ENCODE data around the gene PAK6. TPM values are rescaled to one million over a fixed set of nuclear protein-coding genes. Genes with fewer than 3 reads are reported as not detected.

The PAK6 gene
- total RNA-seq, 1 experiment from 2014 or later, result 0.84 TPM

DNA sequence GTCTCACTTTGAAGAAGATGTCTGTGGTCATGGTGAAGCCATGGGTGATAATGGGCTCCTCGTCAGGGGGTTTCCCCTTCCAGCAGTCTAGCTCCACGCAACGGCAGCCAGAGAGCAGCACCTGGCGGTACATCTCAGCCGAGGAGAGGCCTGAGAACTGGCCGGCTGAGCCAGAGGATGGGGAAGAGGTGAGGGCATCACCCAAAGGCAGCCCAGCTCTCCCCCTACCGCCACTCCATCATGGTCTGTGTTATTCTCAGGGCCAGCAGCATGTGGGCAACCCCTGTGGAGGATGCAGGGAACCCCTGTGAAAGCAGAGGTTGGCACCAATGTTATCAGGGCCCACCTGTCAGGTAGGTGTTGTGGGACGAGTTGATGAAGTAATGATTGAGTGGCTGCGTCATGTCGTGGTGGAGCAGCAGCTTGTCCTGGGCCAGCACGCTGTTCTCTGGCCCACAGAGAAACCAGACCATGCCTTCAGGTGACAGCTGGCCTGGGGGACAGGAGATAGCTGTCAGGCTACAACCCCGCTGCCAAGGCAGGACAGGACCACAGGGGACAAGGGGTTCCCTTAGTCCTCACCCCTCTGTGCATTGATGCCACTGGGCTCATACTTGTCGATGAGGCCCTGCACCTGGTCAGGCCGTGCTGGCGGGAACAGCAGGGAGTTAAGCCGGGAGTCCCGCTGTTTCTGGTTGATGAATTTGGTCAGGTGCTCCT, 59.5 kb downstream of the PAK6 start:
- TF ChIP-seq EZH2 (IDR thresholded peaks at IDR 0.05; ENCODE audit: borderline replicate concordance, low read depth, low read length, poor library complexity, severe bottlenecking), result no peak
- TF ChIP-seq, protein P1, sequence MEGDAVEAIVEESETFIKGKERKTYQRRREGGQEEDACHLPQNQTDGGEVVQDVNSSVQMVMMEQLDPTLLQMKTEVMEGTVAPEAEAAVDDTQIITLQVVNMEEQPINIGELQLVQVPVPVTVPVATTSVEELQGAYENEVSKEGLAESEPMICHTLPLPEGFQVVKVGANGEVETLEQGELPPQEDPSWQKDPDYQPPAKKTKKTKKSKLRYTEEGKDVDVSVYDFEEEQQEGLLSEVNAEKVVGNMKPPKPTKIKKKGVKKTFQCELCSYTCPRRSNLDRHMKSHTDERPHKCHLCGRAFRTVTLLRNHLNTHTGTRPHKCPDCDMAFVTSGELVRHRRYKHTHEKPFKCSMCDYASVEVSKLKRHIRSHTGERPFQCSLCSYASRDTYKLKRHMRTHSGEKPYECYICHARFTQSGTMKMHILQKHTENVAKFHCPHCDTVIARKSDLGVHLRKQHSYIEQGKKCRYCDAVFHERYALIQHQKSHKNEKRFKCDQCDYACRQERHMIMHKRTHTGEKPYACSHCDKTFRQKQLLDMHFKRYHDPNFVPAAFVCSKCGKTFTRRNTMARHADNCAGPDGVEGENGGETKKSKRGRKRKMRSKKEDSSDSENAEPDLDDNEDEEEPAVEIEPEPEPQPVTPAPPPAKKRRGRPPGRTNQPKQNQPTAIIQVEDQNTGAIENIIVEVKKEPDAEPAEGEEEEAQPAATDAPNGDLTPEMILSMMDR (conservative IDR thresholded peaks at IDR 0.05; ENCODE audit: low read depth, low read length), result no peak
- Histone ChIP-seq H3K27ac (ENCODE audit: low read depth, low read length, poor library complexity, severe bottlenecking) (no peak overlapping the region), H3K27me3 (replicated peaks; ENCODE audit: insufficient read depth, low read depth, low read length, poor library complexity) (no peaks in the 10 kb centered on the region), H3K4me1 (ENCODE audit: insufficient read depth, low read length, poor library complexity, severe bottlenecking) (no peaks in the 10 kb centered on the region), H3K36me3 (ENCODE audit: insufficient read depth, low read length, poor library complexity, severe bottlenecking) (no peaks in the 10 kb centered on the region), H3K9me3 (ENCODE audit: low read depth, low read length, poor library complexity, severe bottlenecking) (no peaks in the 10 kb centered on the region), H3K4me3 (ENCODE audit: low read depth, low read length, poor library complexity, severe bottlenecking) (no peak overlapping the region)
- BruUV-seq (replicated peaks), result no TSS peak
- intact Hi-C loops (cut with micrococcal nuclease; ENCODE audit: unreplicated experiment), result no loop called here
- no peak for DNase-seq (ENCODE audit: low spot score)
- ChIA-PET CTCF (no interaction called here), POLR2A (ENCODE audit: low non-redundant PET) (interaction anchor here (0.6 kb wide), 1 partner anchor 291 kb away, joined by 6 read pairs; no protein-coding TSS in a partner anchor)

DNA sequence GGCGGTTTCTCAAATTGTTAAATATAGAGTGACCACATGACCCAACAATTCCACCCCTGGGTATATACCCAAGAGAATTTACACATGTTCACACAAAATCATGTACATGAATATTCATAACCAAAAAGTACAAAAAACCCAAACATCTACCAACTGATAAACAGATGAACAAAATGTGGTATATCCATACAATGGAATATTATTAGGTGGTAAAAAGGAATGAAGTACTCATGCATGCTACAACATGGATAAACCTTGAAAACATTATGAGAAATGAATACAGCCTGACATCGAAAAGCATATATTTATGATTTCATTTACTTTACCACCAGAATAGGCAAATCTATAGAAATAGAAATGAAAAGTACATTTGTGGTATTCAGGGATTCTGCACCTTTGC, 61.5 kb downstream of the PAK6 start:
- Histone ChIP-seq H3K27ac (ENCODE audit: low read depth, low read length, poor library complexity, severe bottlenecking) (no peak overlapping the region), H3K4me3 (ENCODE audit: low read depth, low read length, poor library complexity, severe bottlenecking) (no peak overlapping the region), H3K4me1 (ENCODE audit: insufficient read depth, low read length, poor library complexity, severe bottlenecking) (no peaks in the 10 kb centered on the region), H3K36me3 (ENCODE audit: insufficient read depth, low read length, poor library complexity, severe bottlenecking) (no peaks in the 10 kb centered on the region), H3K9me3 (ENCODE audit: low read depth, low read length, poor library complexity, severe bottlenecking) (no peaks in the 10 kb centered on the region), H3K27me3 (replicated peaks; ENCODE audit: insufficient read depth, low read depth, low read length, poor library complexity) (no peaks in the 10 kb centered on the region)
- no peak for DNase-seq (ENCODE audit: low spot score)
- TF ChIP-seq, protein P1 (conservative IDR thresholded peaks at IDR 0.05; ENCODE audit: low read depth, low read length), result no peak
- TF ChIP-seq EZH2 (IDR thresholded peaks at IDR 0.05; ENCODE audit: borderline replicate concordance, low read depth, low read length, poor library complexity, severe bottlenecking), result no peak
- intact Hi-C loops (cut with micrococcal nuclease; ENCODE audit: unreplicated experiment), result no loop called here
- no TSS peak for BruUV-seq (replicated peaks)
- POLR2A ChIA-PET (ENCODE audit: low non-redundant PET), result no interaction called here
- CTCF ChIA-PET, result no interaction called here

DNA sequence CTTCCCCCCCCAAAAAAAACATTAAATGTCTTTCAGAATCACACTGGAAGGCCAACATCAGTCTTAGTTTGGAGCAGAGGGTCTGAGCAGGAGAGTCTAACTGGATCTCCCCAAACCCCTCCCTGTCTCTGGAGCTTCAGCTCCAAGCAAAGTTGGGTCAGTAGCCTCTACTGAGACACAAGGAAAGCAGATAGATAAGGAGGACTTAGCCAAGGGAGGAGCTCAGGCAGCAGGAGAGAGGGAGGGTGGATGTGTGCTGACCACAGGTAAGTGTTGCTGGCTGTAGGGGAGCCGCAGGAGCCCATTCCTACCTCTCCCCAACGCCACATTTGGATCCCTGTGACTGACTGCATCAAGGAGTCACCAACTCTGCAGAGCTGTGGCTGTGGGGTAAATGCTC, 61.9 kb downstream of the PAK6 start:
- ChIA-PET POLR2A (ENCODE audit: low non-redundant PET) (no interaction called here), CTCF (interaction anchor here (0.7 kb wide), 1 partner anchor 15 kb away, joined by 3 read pairs; no protein-coding TSS in a partner anchor)
- intact Hi-C loops (cut with micrococcal nuclease; ENCODE audit: unreplicated experiment), result no loop called here
- BruUV-seq (replicated peaks), result no TSS peak
- no peaks in the 10 kb centered on the region for H3K27me3 ChIP-seq (replicated peaks; ENCODE audit: insufficient read depth, low read depth, low read length, poor library complexity)
- no peak for DNase-seq (ENCODE audit: low spot score)
- H3K36me3 ChIP-seq (ENCODE audit: insufficient read depth, low read length, poor library complexity, severe bottlenecking), result no peaks in the 10 kb centered on the region
- H3K4me3 ChIP-seq (ENCODE audit: low read depth, low read length, poor library complexity, severe bottlenecking), result no peak overlapping the region
- no peak overlapping the region for H3K27ac ChIP-seq (ENCODE audit: low read depth, low read length, poor library complexity, severe bottlenecking)
- no peaks in the 10 kb centered on the region for H3K9me3 ChIP-seq (ENCODE audit: low read depth, low read length, poor library complexity, severe bottlenecking)
- TF ChIP-seq EZH2 (IDR thresholded peaks at IDR 0.05; ENCODE audit: borderline replicate concordance, low read depth, low read length, poor library complexity, severe bottlenecking), result no peak
- TF ChIP-seq, protein P1 (conservative IDR thresholded peaks at IDR 0.05; ENCODE audit: low read depth, low read length), result no peak
- H3K4me1 ChIP-seq (ENCODE audit: insufficient read depth, low read length, poor library complexity, severe bottlenecking), result no peaks in the 10 kb centered on the region
